SK-N-SH treated with all-trans-retinoic acid at 6 μM for 48 hours (cell line): Measurements from ENCODE around the gene DUSP5.
"Not testable (repeated sequence)": the region's sequence is repeated elsewhere in the genome, so short reads cannot be mapped to it uniquely, and the experiment has no call there.

Source experiments
- ATAC-seq: fragments of 200-7000 bp; cut with Tn5 transposase; 3 replicates; pipeline ENCODE4 v1.9.1; 2020; ENCODE audit warnings: mild to moderate bottlenecking, moderate library complexity
- ARNTL ChIP-seq: fragments of 450-650 bp; formaldehyde crosslinking; IDR thresholded peaks from 2 replicates; pipeline ENCODE4 v1.5.0; 2020; ENCODE audit warnings: low read depth, mild to moderate bottlenecking, moderate library complexity, borderline replicate concordance
- CSDC2 ChIP-seq: fragments of 250-450 bp; sonication (Bioruptor Pico); IDR thresholded peaks from 2 replicates; pipeline ENCODE4 v1.5.0; 2020; ENCODE audit warnings: mild to moderate bottlenecking, moderate library complexity
- GLIS3 ChIP-seq: fragments of 250-450 bp; sonication (Bioruptor Pico); IDR thresholded peaks from 2 replicates; pipeline ENCODE4 v1.5.0; 2020; ENCODE audit warnings: mild to moderate bottlenecking, moderate library complexity
- ISL1 ChIP-seq: fragments of 250-450 bp; sonication (Bioruptor Pico); IDR thresholded peaks from 2 replicates; pipeline ENCODE4 v2.1.2; 2022; ENCODE audit warnings: mild to moderate bottlenecking, moderate library complexity
- OSR1 ChIP-seq: fragments of 250-450 bp; sonication (Bioruptor Pico); IDR thresholded peaks from 2 replicates; pipeline ENCODE4 v1.8.0; 2022; ENCODE audit warnings: moderate library complexity, mild to moderate bottlenecking, inconsistent platforms
- PPARA ChIP-seq: fragments of 250-450 bp; sonication (Bioruptor Pico); IDR thresholded peaks from 2 replicates; pipeline ENCODE4 v1.5.0; 2020; ENCODE audit warnings: mild to moderate bottlenecking, borderline replicate concordance
- TCF4 ChIP-seq: fragments of 250-450 bp; sonication (Bioruptor Pico); IDR thresholded peaks from 2 replicates; pipeline ENCODE4 v1.8.0; 2021; ENCODE audit warnings: mild to moderate bottlenecking, moderate library complexity, borderline replicate concordance
- ZNF565 ChIP-seq: fragments of 450-650 bp; formaldehyde crosslinking; conservative IDR thresholded peaks from 2 replicates; pipeline ENCODE4 v1.5.0; 2020; ENCODE audit warnings: low read depth, mild to moderate bottlenecking, moderate library complexity
- ZNF70 ChIP-seq: fragments of 450-650 bp; formaldehyde crosslinking; IDR thresholded peaks from 2 replicates; pipeline ENCODE4 v1.5.0; 2020; ENCODE audit warnings: mild to moderate bottlenecking, moderate library complexity
- ZNF8 ChIP-seq: fragments of 450-650 bp; formaldehyde crosslinking; IDR thresholded peaks from 2 replicates; pipeline ENCODE4 v1.5.0; 2020; ENCODE audit warnings: mild to moderate bottlenecking, moderate library complexity
- TF ChIP-seq, protein P1 (sequence below): fragments of 250-450 bp; sonication (Bioruptor Pico); IDR thresholded peaks from 2 replicates; pipeline ENCODE4 v1.5.0; 2020; ENCODE audit warnings: mild to moderate bottlenecking, moderate library complexity
- TF ChIP-seq, protein P2 (sequence below): fragments of 250-450 bp; sonication (Bioruptor Pico); IDR thresholded peaks from 2 replicates; pipeline ENCODE4 v1.8.0; 2020; ENCODE audit warnings: mild to moderate bottlenecking, moderate library complexity, borderline replicate concordance
- TF ChIP-seq, protein P3 (sequence below): fragments of 250-450 bp; sonication (Bioruptor Pico); IDR thresholded peaks from 2 replicates; pipeline ENCODE4 v1.8.0; 2021; ENCODE audit warnings: low read depth, mild to moderate bottlenecking, moderate library complexity, borderline replicate concordance
- TF ChIP-seq, protein P4 (sequence below): fragments of 250-450 bp; sonication (Bioruptor Pico); IDR thresholded peaks from 2 replicates; pipeline ENCODE4 v1.5.1; 2021; ENCODE audit warnings: mild to moderate bottlenecking, moderate library complexity
- TF ChIP-seq, protein P5 (sequence below): fragments of 250-450 bp; sonication (Bioruptor Pico); IDR thresholded peaks from 2 replicates; pipeline ENCODE4 v1.5.1; 2020; ENCODE audit warnings: low read depth, mild to moderate bottlenecking, moderate library complexity

DUSP5 gene

DNA sequence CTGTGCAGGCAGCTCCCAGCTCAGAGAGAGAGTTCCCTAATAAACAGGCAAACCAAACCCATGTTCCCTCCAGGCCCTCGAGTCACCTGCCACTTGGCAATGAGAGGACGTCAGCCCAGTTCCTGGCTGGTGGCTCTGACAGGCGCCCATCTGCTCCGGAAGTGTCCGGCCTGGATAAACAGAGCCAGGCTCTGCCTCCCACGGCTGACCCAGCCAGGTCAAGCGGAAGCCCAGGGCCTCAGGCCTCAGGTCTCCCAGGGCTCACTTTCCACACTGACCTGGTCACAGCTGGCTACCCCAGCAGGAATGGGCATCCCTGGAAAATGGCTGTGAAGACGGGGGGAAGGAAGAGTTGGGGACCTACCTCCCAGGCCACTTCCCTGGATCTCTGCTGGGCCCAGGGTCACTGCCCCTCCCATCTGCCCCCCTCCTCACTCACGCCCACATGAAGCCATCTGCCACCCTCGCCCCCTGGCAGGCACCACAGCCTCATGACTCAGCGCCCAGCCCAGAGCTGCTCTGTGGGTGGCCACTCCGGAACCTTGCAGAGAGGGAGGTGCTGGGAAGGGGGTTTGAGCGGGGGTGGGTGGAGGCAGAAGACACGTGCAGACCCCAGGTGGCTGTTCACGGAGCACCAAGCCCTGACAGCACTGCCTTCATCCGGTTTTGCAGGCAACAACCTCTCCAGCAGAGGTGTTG, 37.4 kb upstream of the DUSP5 start:
- ATAC-seq = peak; percentile 70
- TF ChIP-seq ZNF565 = no peak
- TF ChIP-seq, protein P1, sequence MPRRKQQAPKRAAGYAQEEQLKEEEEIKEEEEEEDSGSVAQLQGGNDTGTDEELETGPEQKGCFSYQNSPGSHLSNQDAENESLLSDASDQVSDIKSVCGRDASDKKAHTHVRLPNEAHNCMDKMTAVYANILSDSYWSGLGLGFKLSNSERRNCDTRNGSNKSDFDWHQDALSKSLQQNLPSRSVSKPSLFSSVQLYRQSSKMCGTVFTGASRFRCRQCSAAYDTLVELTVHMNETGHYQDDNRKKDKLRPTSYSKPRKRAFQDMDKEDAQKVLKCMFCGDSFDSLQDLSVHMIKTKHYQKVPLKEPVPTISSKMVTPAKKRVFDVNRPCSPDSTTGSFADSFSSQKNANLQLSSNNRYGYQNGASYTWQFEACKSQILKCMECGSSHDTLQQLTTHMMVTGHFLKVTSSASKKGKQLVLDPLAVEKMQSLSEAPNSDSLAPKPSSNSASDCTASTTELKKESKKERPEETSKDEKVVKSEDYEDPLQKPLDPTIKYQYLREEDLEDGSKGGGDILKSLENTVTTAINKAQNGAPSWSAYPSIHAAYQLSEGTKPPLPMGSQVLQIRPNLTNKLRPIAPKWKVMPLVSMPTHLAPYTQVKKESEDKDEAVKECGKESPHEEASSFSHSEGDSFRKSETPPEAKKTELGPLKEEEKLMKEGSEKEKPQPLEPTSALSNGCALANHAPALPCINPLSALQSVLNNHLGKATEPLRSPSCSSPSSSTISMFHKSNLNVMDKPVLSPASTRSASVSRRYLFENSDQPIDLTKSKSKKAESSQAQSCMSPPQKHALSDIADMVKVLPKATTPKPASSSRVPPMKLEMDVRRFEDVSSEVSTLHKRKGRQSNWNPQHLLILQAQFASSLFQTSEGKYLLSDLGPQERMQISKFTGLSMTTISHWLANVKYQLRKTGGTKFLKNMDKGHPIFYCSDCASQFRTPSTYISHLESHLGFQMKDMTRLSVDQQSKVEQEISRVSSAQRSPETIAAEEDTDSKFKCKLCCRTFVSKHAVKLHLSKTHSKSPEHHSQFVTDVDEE (CRISPR knock-in tag) = 0 out of 2 replicates have a peak, but pooled peaks have one; percentile 43

DNA sequence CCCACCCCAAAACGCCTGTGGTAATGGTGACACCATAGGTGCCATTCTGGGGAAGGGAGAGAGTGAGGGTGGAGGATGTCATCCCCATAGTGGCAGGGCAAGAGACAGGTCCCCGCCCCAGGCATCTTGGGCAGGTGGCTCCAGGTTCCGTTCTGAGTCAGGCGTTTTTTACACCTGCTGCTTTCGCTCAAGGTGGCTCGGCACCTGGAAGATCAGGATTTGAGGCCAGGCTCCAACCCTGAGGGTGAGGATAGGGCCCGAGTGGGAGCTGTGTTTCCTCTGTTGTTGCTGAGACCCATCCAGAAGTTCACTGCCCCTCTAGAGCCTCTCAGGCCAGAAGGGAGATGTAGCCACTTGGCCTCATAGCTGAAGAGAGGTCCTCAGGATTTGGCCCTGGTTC, 36.6 kb upstream of the DUSP5 start:
- no peak for ATAC-seq
- TF ChIP-seq, protein P2, sequence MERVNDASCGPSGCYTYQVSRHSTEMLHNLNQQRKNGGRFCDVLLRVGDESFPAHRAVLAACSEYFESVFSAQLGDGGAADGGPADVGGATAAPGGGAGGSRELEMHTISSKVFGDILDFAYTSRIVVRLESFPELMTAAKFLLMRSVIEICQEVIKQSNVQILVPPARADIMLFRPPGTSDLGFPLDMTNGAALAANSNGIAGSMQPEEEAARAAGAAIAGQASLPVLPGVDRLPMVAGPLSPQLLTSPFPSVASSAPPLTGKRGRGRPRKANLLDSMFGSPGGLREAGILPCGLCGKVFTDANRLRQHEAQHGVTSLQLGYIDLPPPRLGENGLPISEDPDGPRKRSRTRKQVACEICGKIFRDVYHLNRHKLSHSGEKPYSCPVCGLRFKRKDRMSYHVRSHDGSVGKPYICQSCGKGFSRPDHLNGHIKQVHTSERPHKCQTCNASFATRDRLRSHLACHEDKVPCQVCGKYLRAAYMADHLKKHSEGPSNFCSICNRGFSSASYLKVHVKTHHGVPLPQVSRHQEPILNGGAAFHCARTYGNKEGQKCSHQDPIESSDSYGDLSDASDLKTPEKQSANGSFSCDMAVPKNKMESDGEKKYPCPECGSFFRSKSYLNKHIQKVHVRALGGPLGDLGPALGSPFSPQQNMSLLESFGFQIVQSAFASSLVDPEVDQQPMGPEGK (CRISPR knock-in tag) = no peak
- TF ChIP-seq TCF4 (CRISPR knock-in tag) (no peak), ZNF8 (CRISPR knock-in tag) (no peak), OSR1 (CRISPR knock-in tag) (no peak), ZNF565 (no peak), PPARA (CRISPR knock-in tag) (no peak)
- TF ChIP-seq, protein P3, sequence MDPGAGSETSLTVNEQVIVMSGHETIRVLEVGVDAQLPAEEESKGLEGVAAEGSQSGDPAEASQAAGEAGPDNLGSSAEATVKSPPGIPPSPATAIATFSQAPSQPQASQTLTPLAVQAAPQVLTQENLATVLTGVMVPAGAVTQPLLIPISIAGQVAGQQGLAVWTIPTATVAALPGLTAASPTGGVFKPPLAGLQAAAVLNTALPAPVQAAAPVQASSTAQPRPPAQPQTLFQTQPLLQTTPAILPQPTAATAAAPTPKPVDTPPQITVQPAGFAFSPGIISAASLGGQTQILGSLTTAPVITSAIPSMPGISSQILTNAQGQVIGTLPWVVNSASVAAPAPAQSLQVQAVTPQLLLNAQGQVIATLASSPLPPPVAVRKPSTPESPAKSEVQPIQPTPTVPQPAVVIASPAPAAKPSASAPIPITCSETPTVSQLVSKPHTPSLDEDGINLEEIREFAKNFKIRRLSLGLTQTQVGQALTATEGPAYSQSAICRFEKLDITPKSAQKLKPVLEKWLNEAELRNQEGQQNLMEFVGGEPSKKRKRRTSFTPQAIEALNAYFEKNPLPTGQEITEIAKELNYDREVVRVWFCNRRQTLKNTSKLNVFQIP (CRISPR knock-in tag) = no peak

DNA sequence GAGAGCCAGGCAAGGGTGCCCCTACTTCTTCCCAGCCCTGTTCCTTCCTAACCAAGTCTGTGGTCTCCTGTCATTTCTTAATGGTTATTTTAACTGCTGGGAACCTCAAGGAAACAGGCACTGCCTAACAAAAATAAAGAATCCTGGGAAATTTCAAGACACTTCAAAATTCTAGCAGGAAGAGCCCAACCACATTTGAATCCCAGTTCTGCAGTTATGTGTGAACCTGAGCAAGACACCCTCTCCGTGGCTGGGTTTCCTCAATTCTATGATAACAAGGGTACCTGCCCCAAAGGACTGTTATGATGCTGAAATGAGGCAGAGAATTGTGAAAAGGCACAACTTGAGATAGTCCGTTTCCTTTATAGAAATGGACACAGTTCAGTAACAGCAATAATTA, 36.2 kb upstream of the DUSP5 start:
- no peak for ATAC-seq
- TF ChIP-seq ZNF565 (no peak), ISL1 (no peak), OSR1 (CRISPR knock-in tag) (no peak), ZNF70 (CRISPR knock-in tag) (no peak), ARNTL (CRISPR knock-in tag) (no peak)
- TF ChIP-seq, protein P4, sequence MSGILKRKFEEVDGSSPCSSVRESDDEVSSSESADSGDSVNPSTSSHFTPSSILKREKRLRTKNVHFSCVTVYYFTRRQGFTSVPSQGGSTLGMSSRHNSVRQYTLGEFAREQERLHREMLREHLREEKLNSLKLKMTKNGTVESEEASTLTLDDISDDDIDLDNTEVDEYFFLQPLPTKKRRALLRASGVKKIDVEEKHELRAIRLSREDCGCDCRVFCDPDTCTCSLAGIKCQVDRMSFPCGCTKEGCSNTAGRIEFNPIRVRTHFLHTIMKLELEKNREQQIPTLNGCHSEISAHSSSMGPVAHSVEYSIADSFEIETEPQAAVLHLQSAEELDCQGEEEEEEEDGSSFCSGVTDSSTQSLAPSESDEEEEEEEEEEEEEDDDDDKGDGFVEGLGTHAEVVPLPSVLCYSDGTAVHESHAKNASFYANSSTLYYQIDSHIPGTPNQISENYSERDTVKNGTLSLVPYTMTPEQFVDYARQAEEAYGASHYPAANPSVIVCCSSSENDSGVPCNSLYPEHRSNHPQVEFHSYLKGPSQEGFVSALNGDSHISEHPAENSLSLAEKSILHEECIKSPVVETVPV (CRISPR knock-in tag) = no peak
- TF ChIP-seq, protein P1 (CRISPR knock-in tag) = no peak

DNA sequence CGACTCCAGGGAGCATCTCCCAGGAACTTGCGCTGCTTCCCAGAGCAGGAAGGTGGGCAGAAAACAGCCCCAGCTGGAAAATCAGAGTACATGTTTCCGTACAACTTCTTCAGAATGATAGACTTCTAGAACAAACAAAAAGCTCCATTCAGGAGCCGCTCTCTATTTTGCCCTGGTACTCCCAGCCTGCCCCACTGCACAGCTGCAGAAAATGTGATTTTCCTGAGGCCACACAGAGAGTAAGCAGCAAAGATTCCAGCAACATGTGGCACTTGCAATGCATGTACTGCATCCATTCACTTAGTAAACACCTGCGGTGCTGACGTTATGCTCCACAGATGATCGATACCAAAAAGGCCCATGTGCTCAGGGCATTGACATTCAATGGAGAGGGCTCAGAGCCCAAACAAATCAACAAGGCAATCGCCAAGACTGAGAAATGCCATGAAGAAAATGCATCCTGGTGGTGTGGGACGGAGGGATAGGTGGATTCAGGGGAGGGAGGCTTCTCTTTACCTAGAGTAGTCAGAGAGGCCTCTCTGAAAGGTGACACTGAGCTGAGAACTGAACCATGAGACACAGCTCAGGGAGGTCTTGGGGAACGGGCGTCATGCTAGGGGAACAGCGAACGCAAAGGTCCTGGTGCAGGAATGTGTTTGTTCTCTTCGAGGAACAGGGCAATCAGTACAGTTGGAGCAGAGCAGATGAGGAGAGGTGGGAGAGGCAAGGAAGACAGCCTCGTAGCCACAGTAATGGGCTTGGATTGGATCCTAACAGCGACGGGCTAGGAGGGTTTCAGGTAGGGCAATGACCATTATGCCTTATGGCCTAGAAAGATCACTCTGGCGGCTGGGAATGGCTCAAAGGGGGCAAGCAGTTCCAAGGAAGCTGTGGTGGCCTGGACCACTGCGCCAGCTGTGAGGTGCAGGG, 35.3 kb upstream of the DUSP5 start:
- no peak for ATAC-seq
- TF ChIP-seq, protein P5, sequence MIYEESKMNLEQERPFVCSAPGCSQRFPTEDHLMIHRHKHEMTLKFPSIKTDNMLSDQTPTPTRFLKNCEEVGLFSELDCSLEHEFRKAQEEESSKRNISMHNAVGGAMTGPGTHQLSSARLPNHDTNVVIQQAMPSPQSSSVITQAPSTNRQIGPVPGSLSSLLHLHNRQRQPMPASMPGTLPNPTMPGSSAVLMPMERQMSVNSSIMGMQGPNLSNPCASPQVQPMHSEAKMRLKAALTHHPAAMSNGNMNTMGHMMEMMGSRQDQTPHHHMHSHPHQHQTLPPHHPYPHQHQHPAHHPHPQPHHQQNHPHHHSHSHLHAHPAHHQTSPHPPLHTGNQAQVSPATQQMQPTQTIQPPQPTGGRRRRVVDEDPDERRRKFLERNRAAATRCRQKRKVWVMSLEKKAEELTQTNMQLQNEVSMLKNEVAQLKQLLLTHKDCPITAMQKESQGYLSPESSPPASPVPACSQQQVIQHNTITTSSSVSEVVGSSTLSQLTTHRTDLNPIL (CRISPR knock-in tag) = no peak
- TF ChIP-seq GLIS3 (CRISPR knock-in tag) = no peak
- no peak for TF ChIP-seq ARNTL (CRISPR knock-in tag)
- TF ChIP-seq CSDC2 (CRISPR knock-in tag) = no peak

DNA sequence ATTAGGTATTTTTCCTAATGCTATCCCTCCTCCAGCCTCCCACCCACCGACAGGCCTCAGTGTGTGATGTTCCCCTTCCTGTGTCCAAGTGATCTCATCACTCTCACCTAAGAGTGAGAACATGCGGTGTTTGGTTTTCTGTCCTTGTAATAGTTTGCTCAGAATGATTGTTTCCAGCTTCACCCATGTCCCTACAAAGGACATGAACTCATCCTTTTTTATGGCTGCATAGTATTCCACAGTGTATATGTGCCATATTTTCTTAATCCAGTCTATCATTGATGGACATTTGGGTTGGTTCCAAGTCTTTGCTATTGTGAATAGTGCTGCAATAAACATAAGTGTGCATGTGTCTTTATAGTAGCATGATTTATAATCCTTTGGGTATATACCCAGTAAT, 29.4 kb upstream of the DUSP5 start:
- ATAC-seq = not testable (repeated sequence)

DNA sequence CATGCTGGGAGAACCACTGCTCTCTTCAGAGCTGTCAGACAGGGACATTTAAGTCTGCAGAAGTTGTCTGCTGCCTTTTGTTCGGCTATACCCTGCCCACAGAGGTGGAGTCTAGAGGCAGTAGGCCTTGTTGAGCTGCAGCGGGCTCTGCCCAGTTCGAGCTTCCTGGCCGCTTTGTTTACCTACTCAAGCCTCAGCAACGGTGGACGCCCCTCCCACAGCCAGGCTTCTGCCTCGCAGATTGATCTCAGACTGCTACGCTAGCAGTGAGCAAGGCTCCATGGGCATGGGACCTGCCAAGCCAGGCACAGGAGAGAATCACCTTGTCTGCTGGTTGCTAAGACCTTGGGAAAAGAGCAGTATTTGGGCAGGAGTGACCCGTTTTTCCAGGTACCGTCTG, 27.2 kb upstream of the DUSP5 start:
- ATAC-seq = not testable (repeated sequence)
